Measurements from ENCODE around the gene RASSF3. TPM values are rescaled to one million over a fixed set of nuclear protein-coding genes. Genes with fewer than 3 reads are reported as not detected.

Gene RASSF3
- total and polyA plus RNA-seq, 2 of the 13 experiments (the other 11 are each of a cell fraction or from before 2014, with no cell fraction given): 15.5 to 16.0 TPM

DNA sequence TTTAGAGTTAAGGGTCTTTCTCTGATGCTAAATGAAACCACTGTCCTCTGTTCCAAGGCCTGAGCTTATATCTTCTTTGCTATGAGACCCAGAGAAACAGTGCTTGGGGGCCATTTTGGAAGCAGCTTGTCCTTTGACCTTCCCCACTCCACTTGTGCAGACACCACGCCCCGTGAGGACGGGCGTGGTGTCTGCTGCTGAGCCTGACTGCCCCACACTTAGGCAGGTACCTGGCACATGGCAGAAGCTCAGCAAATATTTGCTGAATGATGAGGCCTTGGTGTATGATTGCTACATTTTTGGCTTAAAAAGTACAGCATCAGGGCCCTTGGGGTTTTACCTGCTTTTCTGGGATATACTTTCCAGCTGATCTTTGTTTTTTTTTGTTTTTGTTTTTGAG, 69.9 kb downstream of the RASSF3 start:
- CTCF ChIA-PET (ENCODE audit: low intra/inter-chr PET ratio, low total read pairs): no interaction called here
- in situ Hi-C loops (cut with HindIII; ENCODE audit: extremely low pct_ligation_motif_present, low pct_unique_long_range_greater_than_20kb) (no loop called here), intact Hi-C loops (cut with micrococcal nuclease; ENCODE audit: unreplicated experiment) (no loop called here)
- Histone ChIP-seq H3K4me2 (ENCODE audit: low read depth, low read length) (no peak overlapping the region), H4K20me1 (ENCODE audit: insufficient read depth, low read length) (peaks cover 3% of the 10 kb centered on the region; the same call in 1 of the 2 replicates), H2AFZ (ENCODE audit: low read length) (no peak overlapping the region), H3K9me3 (ENCODE audit: low read length) (no peaks in the 10 kb centered on the region), H3K79me2 (ENCODE audit: insufficient read depth, low read length) (peaks cover 23% of the 10 kb centered on the region), H3K9ac (ENCODE audit: insufficient read depth, low read depth, low read length) (no peak overlapping the region), H3K4me1 (ENCODE audit: insufficient read depth, low read length) (peaks cover 63% of the 10 kb centered on the region), H3K36me3 (replicated peaks in 1 of 2; ENCODE audit: control insufficient read depth in 1 of 2, insufficient read depth in 2 of 2, low read length in 2 of 2) (peaks cover 3% of the 10 kb centered on the region in 2 experiments; a peak in 3 of 5 replicates), H3K27ac (ENCODE audit: extremely low read length, insufficient read depth, low read length) (no peak overlapping the region), H3K4me3 (replicated peaks in 1 of 3; ENCODE audit: insufficient read depth in 1 of 3, low read depth in 2 of 3, low read length in 3 of 3) (no peak overlapping the region), H3K27me3 (ENCODE audit: control insufficient read depth in 1 of 2, insufficient read depth in 2 of 2, low read length in 2 of 2) (no peaks in the 10 kb centered on the region)
- 83% methylated on average over 4 of the region's 4 CpGs for WGBS (ENCODE audit: low lambda C conversion rate)
- no TSS peak for BruUV-seq (replicated peaks)
- POLR2A ChIA-PET: no interaction called here
- TF ChIP-seq KDM3A (CRISPR knock-in tag; IDR thresholded peaks at IDR 0.05; ENCODE audit: low read depth) (no peak), FLYWCH1 (CRISPR knock-in tag; IDR thresholded peaks at IDR 0.05) (no peak), FOSL2 (CRISPR knock-in tag; IDR thresholded peaks at IDR 0.05) (peak; percentile 36), SATB2 (CRISPR knock-in tag; IDR thresholded peaks at IDR 0.05) (no peak)
- ATAC-seq (peak; percentile 24; the same call in 1 of the 3 replicates), FAIRE-seq (no peak), DNase-seq (ENCODE audit: low spot score) (no peak)

DNA sequence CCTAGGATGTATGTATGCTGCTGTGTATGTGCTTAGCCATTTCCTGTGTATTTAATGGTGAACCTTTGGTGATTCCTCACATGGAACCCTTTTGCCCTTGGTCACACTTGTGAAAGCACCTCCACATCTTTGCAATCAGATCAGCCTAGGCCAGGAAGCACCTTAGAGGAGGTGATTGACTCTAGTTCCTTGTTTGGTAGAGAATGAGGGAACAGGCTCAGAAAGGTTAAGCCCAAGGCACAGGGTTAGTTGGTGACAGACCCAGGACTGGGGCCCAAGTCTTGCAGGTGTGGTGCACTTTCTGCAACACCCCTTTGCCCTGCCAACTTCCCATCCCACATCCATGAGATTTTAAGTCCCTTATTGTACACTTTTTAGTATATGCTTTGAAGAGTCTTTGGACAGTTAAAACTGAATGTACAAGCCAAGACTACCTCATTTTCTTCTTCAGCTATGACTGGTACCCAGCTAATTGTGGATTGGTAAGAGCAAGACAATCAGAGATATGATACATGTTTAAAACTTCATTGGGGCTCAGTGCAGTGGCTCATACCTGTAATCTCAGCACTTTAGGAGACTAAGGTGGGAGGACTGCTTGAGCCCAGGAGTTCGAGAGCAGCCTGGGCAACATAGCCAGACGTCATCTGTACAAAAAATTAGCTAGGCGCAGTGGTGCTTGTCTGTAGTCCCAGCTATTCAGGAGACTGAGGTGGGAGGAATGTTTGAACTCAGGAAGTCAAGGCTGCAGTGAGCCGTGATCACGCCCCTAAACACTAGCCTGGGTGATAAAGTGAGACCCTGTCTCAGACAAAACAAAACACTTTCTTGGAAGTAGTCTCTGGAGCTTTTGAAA, 71.1 kb downstream of the RASSF3 start:
- TF ChIP-seq ZNF687 (CRISPR knock-in tag; IDR thresholded peaks at IDR 0.05): no peak
- no peak for TF ChIP-seq ZNF225 (CRISPR knock-in tag; IDR thresholded peaks at IDR 0.05)
- no peak for TF ChIP-seq ZNF589 (CRISPR knock-in tag; conservative IDR thresholded peaks at IDR 0.05)
- no peak for TF ChIP-seq EED (CRISPR knock-in tag; IDR thresholded peaks at IDR 0.05)
- TF ChIP-seq ZMAT3 (CRISPR knock-in tag; conservative IDR thresholded peaks at IDR 0.05): no peak
- no peak for TF ChIP-seq SRSF4 (IDR thresholded peaks at IDR 0.05; ENCODE audit: low read depth, low read length, poor library complexity, severe bottlenecking)
- in situ Hi-C loops (cut with HindIII; ENCODE audit: extremely low pct_ligation_motif_present, low pct_unique_long_range_greater_than_20kb): no loop called here
- WGBS (ENCODE audit: low lambda C conversion rate): 92% methylated on average over 5 of the region's 5 CpGs
- Histone ChIP-seq H3K27ac (ENCODE audit: extremely low read length, insufficient read depth, low read length) (no peak overlapping the region), H3K36me3 (replicated peaks in 1 of 2; ENCODE audit: control insufficient read depth in 1 of 2, insufficient read depth in 2 of 2, low read length in 2 of 2) (peaks cover 7 to 10% of the 10 kb centered on the region in 2 experiments; a peak in 4 of 5 replicates), H3K79me2 (ENCODE audit: insufficient read depth, low read length) (peaks cover 23% of the 10 kb centered on the region), H3K4me3 (replicated peaks in 1 of 3; ENCODE audit: insufficient read depth in 1 of 3, low read depth in 2 of 3, low read length in 3 of 3) (no peak overlapping the region), H3K4me1 (ENCODE audit: insufficient read depth, low read length) (peaks cover 63% of the 10 kb centered on the region), H3K9me3 (ENCODE audit: low read length) (no peaks in the 10 kb centered on the region), H3K9ac (ENCODE audit: insufficient read depth, low read depth, low read length) (no peak overlapping the region), H3K4me2 (ENCODE audit: low read depth, low read length) (no peak overlapping the region), H3K27me3 (ENCODE audit: control insufficient read depth in 1 of 2, insufficient read depth in 2 of 2, low read length in 2 of 2) (no peaks in the 10 kb centered on the region), H4K20me1 (ENCODE audit: insufficient read depth, low read length) (peaks cover 3% of the 10 kb centered on the region; the same call in 1 of the 2 replicates), H2AFZ (ENCODE audit: low read length) (no peak overlapping the region)
- ATAC-seq (peak; percentile 26; the same call in 2 of the 3 replicates), DNase-seq (ENCODE audit: low spot score) (no peak), FAIRE-seq (no peak)
- intact Hi-C loops (cut with micrococcal nuclease; ENCODE audit: unreplicated experiment): no loop called here
- BruUV-seq (replicated peaks): no TSS peak
- ChIA-PET CTCF (ENCODE audit: low intra/inter-chr PET ratio, low total read pairs) (no interaction called here), POLR2A (no interaction called here)

All from HepG2 (cell line).